Liver (tissue), 9 donors: ENCODE results near the gene DIS3L2. TPM values are rescaled to one million over a fixed set of nuclear protein-coding genes. Genes with fewer than 3 reads are reported as not detected.

Experiments
- DNase-seq: peaks from one replicate; pipeline ENCODE4 v3.0.0-alpha.2; 2017; ENCODE audit warnings: low spot score
- H3K27ac ChIP-seq, 2 donors: one replicate each; pipeline ENCODE4 v1.7.0; 2013; ENCODE audit warnings: inconsistent platforms in 2 of 2, low read length in 2 of 2, control low read depth in 1 of 2, low read depth in 1 of 2, mild to moderate bottlenecking in 1 of 2
- H3K27me3 ChIP-seq, 4 donors: one replicate each; pipeline versions ENCODE4 v1.6.1 to v1.7.0; 2013; ENCODE audit warnings: low read length in 3 of 4, inconsistent platforms in 1 of 4, mild to moderate bottlenecking in 1 of 4, moderate library complexity in 1 of 4; ENCODE audit not compliant: control insufficient read depth in 4 of 4, insufficient read depth in 4 of 4
- H3K36me3 ChIP-seq, 4 donors: one replicate each; pipeline versions ENCODE4 v1.6.1 to v1.7.0; 2013; ENCODE audit warnings: low read length in 3 of 4, mild to moderate bottlenecking in 3 of 4, low read depth in 1 of 4, moderate library complexity in 1 of 4; ENCODE audit not compliant: control insufficient read depth in 4 of 4, insufficient read depth in 3 of 4
- H3K4me1 ChIP-seq, 4 donors: one replicate each; pipeline versions ENCODE4 v1.6.1 to v1.7.0; 2013; ENCODE audit warnings: low read length in 3 of 4, mild to moderate bottlenecking in 3 of 4, moderate library complexity in 1 of 4; ENCODE audit not compliant: control insufficient read depth in 4 of 4, insufficient read depth in 4 of 4
- H3K4me3 ChIP-seq, 3 donors: one replicate each; pipeline versions ENCODE4 v1.6.1 to v1.7.0; 2013; ENCODE audit warnings: low read length in 3 of 3, control low read depth in 1 of 3, low read depth in 1 of 3, mild to moderate bottlenecking in 1 of 3
- H3K9ac ChIP-seq, 2 donors: one replicate each; pipeline ENCODE4 v1.7.0; 2013; ENCODE audit warnings: low read length in 2 of 2, mild to moderate bottlenecking in 2 of 2, moderate library complexity in 2 of 2, control low read depth in 1 of 2, low read depth in 1 of 2
- H3K9me3 ChIP-seq, 4 donors: one replicate each; pipeline versions ENCODE4 v1.6.1 to v1.7.0; 2013; ENCODE audit warnings: low read length in 3 of 4; ENCODE audit not compliant: control insufficient read depth in 4 of 4
- ATF3 ChIP-seq: IDR thresholded peaks from 2 replicates; pipeline ENCODE4 v1.6.1; 2016; ENCODE audit warnings: antibody characterized with exemption
- CTCF ChIP-seq: fragments of 150-350 bp; IDR thresholded peaks from 2 replicates; pipeline ENCODE4 v1.5.1; 2017; ENCODE audit warnings: improper control_type of control experiment, low read depth, low read length; ENCODE audit not compliant: missing input control
- EGR1 ChIP-seq, 2 donors: IDR thresholded peaks; 2 replicates each; pipeline ENCODE4 v1.6.1; 2016 to 2018; ENCODE audit warnings: antibody characterized with exemption in 2 of 2, low read depth in 2 of 2
- FOXA1 ChIP-seq: IDR thresholded peaks from 2 replicates; pipeline ENCODE4 v1.6.1; 2016; ENCODE audit warnings: antibody characterized with exemption
- FOXA2 ChIP-seq: IDR thresholded peaks from 2 replicates; pipeline ENCODE4 v1.6.1; 2016; ENCODE audit warnings: antibody characterized with exemption
- GABPA ChIP-seq, 2 donors: IDR thresholded peaks in 1 of 2; conservative IDR thresholded peaks in 1 of 2; 2 replicates each; pipeline ENCODE4 v1.6.1; 2016; ENCODE audit warnings: antibody characterized with exemption in 2 of 2, mild to moderate bottlenecking in 1 of 2, moderate library complexity in 1 of 2
- HNF4A ChIP-seq, 2 donors: conservative IDR thresholded peaks; 2 replicates each; pipeline ENCODE4 v1.6.1; 2016; ENCODE audit warnings: antibody characterized with exemption in 2 of 2, mild to moderate bottlenecking in 2 of 2
- HNF4G ChIP-seq: IDR thresholded peaks from 2 replicates; pipeline ENCODE4 v1.6.1; 2016; ENCODE audit warnings: antibody characterized with exemption
- JUND ChIP-seq, 2 donors: IDR thresholded peaks; 2 replicates each; pipeline ENCODE4 v1.6.1; 2016; ENCODE audit warnings: antibody characterized with exemption in 2 of 2
- MAX ChIP-seq: IDR thresholded peaks from 2 replicates; pipeline ENCODE4 v1.6.1; 2016; ENCODE audit warnings: antibody characterized with exemption
- NR2F2 ChIP-seq: IDR thresholded peaks from 2 replicates; pipeline ENCODE4 v1.6.1; 2016; ENCODE audit warnings: antibody characterized with exemption
- RAD21 ChIP-seq, 2 donors: IDR thresholded peaks; 2 replicates each; pipeline ENCODE4 v1.6.1; 2016; ENCODE audit warnings: antibody characterized with exemption in 2 of 2, mild to moderate bottlenecking in 2 of 2
- REST ChIP-seq: IDR thresholded peaks from 2 replicates; pipeline ENCODE4 v1.6.1; 2016; ENCODE audit warnings: antibody characterized with exemption, mild to moderate bottlenecking
- RXRA ChIP-seq, 2 donors: IDR thresholded peaks; 2 replicates each; pipeline ENCODE4 v1.6.1; 2017 to 2018; ENCODE audit warnings: antibody characterized with exemption in 2 of 2, mild to moderate bottlenecking in 1 of 2
- SP1 ChIP-seq: IDR thresholded peaks from 2 replicates; pipeline ENCODE4 v1.6.1; 2018; ENCODE audit warnings: antibody characterized with exemption, mild to moderate bottlenecking
- TAF1 ChIP-seq: conservative IDR thresholded peaks from 2 replicates; pipeline ENCODE4 v1.6.1; 2016; ENCODE audit warnings: antibody characterized with exemption, mild to moderate bottlenecking
- YY1 ChIP-seq: IDR thresholded peaks from 2 replicates; pipeline ENCODE4 v1.6.1; 2016; ENCODE audit warnings: antibody characterized with exemption, mild to moderate bottlenecking
- ZBTB33 ChIP-seq: IDR thresholded peaks from 2 replicates; pipeline ENCODE4 v1.6.1; 2016; ENCODE audit warnings: antibody characterized with exemption
- WGBS: extraction: QIAGEN DNeasy Blood & Tissue Kit; methylation state at CpG from one replicate; pipeline ENCODE4 v1.1.7; 2013; 5-methylcytosine and 5-hydroxymethylcytosine counted together
- polyA plus RNA-seq, 2 donors: library from polyadenylated mRNA; stranded (reverse) in 1 of 2; unstranded in 1 of 2; fragments of 200-250 nt in 1 of 2; fragments of >200 nt in 1 of 2; fragmentation: Nextera tagmentation in 1 of 2; extraction: Ambion mirVana in 1 of 2; gene quantifications; one replicate each; pipeline versions ENCODE4 v1.2.1 to v1.2.3, GENCODE V29; 2013 to 2015
- total RNA-seq, 2 donors: library from RNA; depleted of rRNA; stranded (reverse); fragments of >200 nt; gene quantifications; one replicate each; pipeline ENCODE4 v1.2.3, GENCODE V29; 2014
- donor health status: healthy.
- donor health status: healthy.
- donor health status: healthy.
- donor health status: healthy.
- donor health status: healthy.

DIS3L2 gene
- total and polyA plus RNA-seq, 4 donors: 5.7 to 21.5 (median 8.8) TPM

- no peak for TF ChIP-seq MAX
- no peak for TF ChIP-seq ATF3
- no peak for TF ChIP-seq JUND (IDR thresholded peaks at IDR 0.05)
- no peak for TF ChIP-seq YY1
- no peak for TF ChIP-seq HNF4G
- no peak for TF ChIP-seq TAF1
- TF ChIP-seq ZBTB33: no peak
- TF ChIP-seq GABPA (IDR thresholded peaks at IDR 0.05 in 1 of 2, conservative IDR thresholded peaks at IDR 0.05 in 1 of 2): no peak
- TF ChIP-seq FOXA1: no peak
- TF ChIP-seq RAD21 (IDR thresholded peaks at IDR 0.05): no peak
- TF ChIP-seq RXRA (IDR thresholded peaks at IDR 0.05): no peak
- no peak for TF ChIP-seq NR2F2
- no peak for TF ChIP-seq HNF4A (conservative IDR thresholded peaks at IDR 0.05)
- TF ChIP-seq SP1: no peak
- TF ChIP-seq REST: no peak
- no peak for TF ChIP-seq FOXA2
- no peak for TF ChIP-seq CTCF
- no peak for TF ChIP-seq EGR1 (IDR thresholded peaks at IDR 0.05; ENCODE audit: low read depth in 2 of 2)
- WGBS: 95% methylated on average over 7 of the region's 7 CpGs
- H3K36me3 ChIP-seq: peaks cover 7 to 23% (median 15%) of the 10 kb centered on the region in 4 donors
Measured at GRCh38 chr2:232024457-232024856, 62.9 kb downstream of the DIS3L2 start.

More at GRCh38 chr2:232024457-232024856, 62.9 kb downstream of the DIS3L2 start:
- DNase-seq: no peak
- Histone ChIP-seq H3K4me3 (no peak overlapping the region), H3K9me3 (no peaks in the 10 kb centered on the region), H3K27ac (no peak overlapping the region), H3K9ac (no peak overlapping the region), H3K27me3 (no peaks in the 10 kb centered on the region), H3K4me1 (no peaks in the 10 kb centered on the region)
